ENCODE results near the gene MAN2A2. TPM values are rescaled to one million over a fixed set of nuclear protein-coding genes. Genes with fewer than 3 reads are reported as not detected.
A peak's percentile ranks its signal among the peaks of the same experiment; 100 is the strongest.
"Not testable (repeated sequence)": the region's sequence is repeated elsewhere in the genome, so short reads cannot be mapped to it uniquely, and the experiment has no call there.

MAN2A2 gene
- polyA plus RNA-seq, 3 donors = 6.6 to 318 (median 7.3) TPM

- TF ChIP-seq CTCF (IDR thresholded peaks at IDR 0.05) = peak; percentile 8
- H3K9me3 Mint-ChIP-seq = no peaks in the 10 kb centered on the region
- no peak overlapping the region for H3K4me2 ChIP-seq (replicated peaks; ENCODE audit: extremely low read depth, low read length, poor library complexity, severe bottlenecking)
- H3K27me3 Mint-ChIP-seq (ENCODE audit: low read depth in 3 of 3) = peaks cover 0 to 3% (median 2%) of the 10 kb centered on the region in 3 donors
- intact Hi-C loops (cut with micrococcal nuclease) = loop anchor here in 1 of 2 donors (5.0 kb wide), 1 partner anchor 37 kb away; the partner anchor contains the start of gene HDDC3
- 77% methylated on average over 10 of the region's 10 CpGs for WGBS (ENCODE audit: insufficient coverage)
- no peak overlapping the region for H3K4me3 Mint-ChIP-seq
- H3K4me3 ChIP-seq (replicated peaks in 1 of 3; ENCODE audit: low read depth in 2 of 3, low read length in 3 of 3) = no peak overlapping the region
- peaks cover 31% of the 10 kb centered on the region for H3K4me1 Mint-ChIP-seq
- H3K36me3 Mint-ChIP-seq = peaks cover 42 to 60% of the 10 kb centered on the region in 2 donors
- H2AFZ ChIP-seq (ENCODE audit: insufficient read depth, low read depth, low read length, poor library complexity, severe bottlenecking) = no peak overlapping the region
- peaks cover 72% of the 10 kb centered on the region for H4K20me1 ChIP-seq (ENCODE audit: insufficient read depth, low read length)
- no peaks in the 10 kb centered on the region for H3K27me3 ChIP-seq (ENCODE audit: control insufficient read depth in 2 of 2, insufficient read depth in 2 of 2, low read length in 2 of 2)
- peak overlapping the region; percentile 68 to 80 for H3K27ac ChIP-seq (ENCODE audit: low read depth in 1 of 2, low read length in 2 of 2)
- peaks cover 31% of the 10 kb centered on the region for H3K79me2 ChIP-seq (ENCODE audit: insufficient read depth, low read length)
- H3K9me3 ChIP-seq (replicated peaks in 1 of 2; ENCODE audit: control insufficient read depth in 1 of 2, insufficient read depth in 1 of 2, low read length in 2 of 2) = no peaks in the 10 kb centered on the region
- peaks cover 54 to 55% of the 10 kb centered on the region in 2 donors for H3K36me3 ChIP-seq (replicated peaks in 1 of 2; ENCODE audit: control insufficient read depth in 1 of 2, insufficient read depth in 2 of 2, low read length in 2 of 2)
- DNase-seq = no peak
- peak overlapping the region; percentile 33 to 89 (median 61) for H3K27ac Mint-ChIP-seq
- H3K4me1 ChIP-seq (ENCODE audit: control insufficient read depth in 1 of 2, insufficient read depth in 2 of 2, low read length in 2 of 2) = peaks cover 35 to 42% of the 10 kb centered on the region in 2 donors
- H3K9ac ChIP-seq (ENCODE audit: insufficient read depth, low read length, poor library complexity, severe bottlenecking) = no peak overlapping the region
These were observed 7.5 kb upstream of the MAN2A2 start for GRCh38 chr15:90895571-90896117.

GRCh38 chr15:90897131-90897655, 5.9 kb upstream of the MAN2A2 start:
- H3K9ac ChIP-seq (ENCODE audit: insufficient read depth, low read length, poor library complexity, severe bottlenecking); H3K27me3 Mint-ChIP-seq (ENCODE audit: low read depth in 3 of 3); H2AFZ ChIP-seq (ENCODE audit: insufficient read depth, low read depth, low read length, poor library complexity, severe bottlenecking); H3K27me3 ChIP-seq (ENCODE audit: control insufficient read depth in 2 of 2, insufficient read depth in 2 of 2, low read length in 2 of 2); H3K9me3 ChIP-seq (replicated peaks in 1 of 2; ENCODE audit: control insufficient read depth in 1 of 2, insufficient read depth in 1 of 2, low read length in 2 of 2); H3K9me3 Mint-ChIP-seq: not testable (repeated sequence)
- Mint-ChIP-seq H3K4me3 (peak overlapping the region in 1 of 2 donors; percentile 63), H3K27ac (peak overlapping the region; percentile 85 to 94 (median 89)), H3K36me3 (peaks cover 33 to 45% of the 10 kb centered on the region in 2 donors), H3K4me1 (peaks cover 42% of the 10 kb centered on the region)
- H4K20me1 ChIP-seq (ENCODE audit: insufficient read depth, low read length) = peaks cover 57% of the 10 kb centered on the region
- H3K36me3 ChIP-seq (replicated peaks in 1 of 2; ENCODE audit: control insufficient read depth in 1 of 2, insufficient read depth in 2 of 2, low read length in 2 of 2) = peaks cover 39 to 40% of the 10 kb centered on the region in 2 donors
- intact Hi-C loops (cut with micrococcal nuclease) = loop anchor here in 1 of 2 donors (5.0 kb wide), 1 partner anchor 35 kb away; the partner anchor contains the start of gene HDDC3
- 50% methylated on average over 2 of the region's 14 CpGs for WGBS (ENCODE audit: insufficient coverage)
- H3K4me3 ChIP-seq (replicated peaks in 1 of 3; ENCODE audit: low read depth in 2 of 3, low read length in 3 of 3) = peak overlapping the region in 1 of 3 experiments; percentile 30
- peaks cover 42 to 50% of the 10 kb centered on the region in 2 donors for H3K4me1 ChIP-seq (ENCODE audit: control insufficient read depth in 1 of 2, insufficient read depth in 2 of 2, low read length in 2 of 2)
- H3K27ac ChIP-seq (ENCODE audit: low read depth in 1 of 2, low read length in 2 of 2) = peak overlapping the region; percentile 68 to 80
- DNase-seq = peak; percentile 75 to 88 (median 86)
- peaks cover 16% of the 10 kb centered on the region for H3K79me2 ChIP-seq (ENCODE audit: insufficient read depth, low read length)
- peak; percentile 18 for TF ChIP-seq CTCF (IDR thresholded peaks at IDR 0.05)
- H3K4me2 ChIP-seq (replicated peaks; ENCODE audit: extremely low read depth, low read length, poor library complexity, severe bottlenecking) = peak overlapping the region; percentile 17
